Measurements from ENCODE around the gene GEMIN8. TPM values are rescaled to one million over a fixed set of nuclear protein-coding genes. Genes with fewer than 3 reads are reported as not detected.

GEMIN8 gene
- polyA plus RNA-seq, 1 donor from 2014 or later: 26.1 TPM

DNA sequence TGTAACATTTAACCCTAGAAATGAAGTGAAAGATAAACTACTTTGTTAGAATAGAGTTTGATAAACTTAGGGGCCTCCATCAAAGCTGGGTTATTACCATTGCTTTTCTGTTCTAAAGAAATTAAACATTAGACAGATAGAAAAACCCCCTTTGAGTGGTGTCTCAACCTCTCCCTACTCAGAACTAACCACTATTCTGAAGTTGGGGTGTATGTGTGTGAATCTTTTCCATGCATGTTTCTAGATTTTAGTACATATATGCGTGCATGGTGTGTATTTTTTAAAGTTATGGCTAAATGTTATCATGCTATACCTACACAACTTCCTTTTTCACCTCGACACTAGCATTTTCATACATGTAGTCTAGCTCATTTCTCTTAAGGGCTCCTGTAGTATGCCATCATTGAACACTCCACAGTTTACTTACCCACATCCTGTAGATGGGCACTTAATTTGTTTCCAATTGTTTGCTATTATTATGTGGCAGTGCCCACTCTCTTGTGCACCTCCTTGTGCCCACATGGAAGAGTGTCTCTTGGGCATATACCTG is 25.7 kb downstream of the GEMIN8 start:
- H3K9me3 ChIP-seq (ENCODE audit: low read length): no peaks in the 10 kb centered on the region
- TF ChIP-seq, protein P1, sequence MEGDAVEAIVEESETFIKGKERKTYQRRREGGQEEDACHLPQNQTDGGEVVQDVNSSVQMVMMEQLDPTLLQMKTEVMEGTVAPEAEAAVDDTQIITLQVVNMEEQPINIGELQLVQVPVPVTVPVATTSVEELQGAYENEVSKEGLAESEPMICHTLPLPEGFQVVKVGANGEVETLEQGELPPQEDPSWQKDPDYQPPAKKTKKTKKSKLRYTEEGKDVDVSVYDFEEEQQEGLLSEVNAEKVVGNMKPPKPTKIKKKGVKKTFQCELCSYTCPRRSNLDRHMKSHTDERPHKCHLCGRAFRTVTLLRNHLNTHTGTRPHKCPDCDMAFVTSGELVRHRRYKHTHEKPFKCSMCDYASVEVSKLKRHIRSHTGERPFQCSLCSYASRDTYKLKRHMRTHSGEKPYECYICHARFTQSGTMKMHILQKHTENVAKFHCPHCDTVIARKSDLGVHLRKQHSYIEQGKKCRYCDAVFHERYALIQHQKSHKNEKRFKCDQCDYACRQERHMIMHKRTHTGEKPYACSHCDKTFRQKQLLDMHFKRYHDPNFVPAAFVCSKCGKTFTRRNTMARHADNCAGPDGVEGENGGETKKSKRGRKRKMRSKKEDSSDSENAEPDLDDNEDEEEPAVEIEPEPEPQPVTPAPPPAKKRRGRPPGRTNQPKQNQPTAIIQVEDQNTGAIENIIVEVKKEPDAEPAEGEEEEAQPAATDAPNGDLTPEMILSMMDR (IDR thresholded peaks at IDR 0.05; ENCODE audit: poor library complexity, severe bottlenecking): no peak
- no peak overlapping the region for H2AFZ ChIP-seq (ENCODE audit: low read depth, low read length)
- H3F3A ChIP-seq (ENCODE audit: insufficient read depth, low read length, poor library complexity, severe bottlenecking): no peaks in the 10 kb centered on the region
- no peaks in the 10 kb centered on the region for H3K27me3 ChIP-seq (ENCODE audit: insufficient read depth, low read depth, low read length)
- H3K27ac ChIP-seq (ENCODE audit: low read length): no peak overlapping the region
- no peaks in the 10 kb centered on the region for H3K36me3 ChIP-seq (ENCODE audit: insufficient read depth, low read length)
- no peak overlapping the region for H3K4me2 ChIP-seq (ENCODE audit: low read length)
- no peak overlapping the region for H3K4me3 ChIP-seq (ENCODE audit: low read length)
- H3K9ac ChIP-seq (ENCODE audit: low read length): no peak overlapping the region
- H4K20me1 ChIP-seq (ENCODE audit: insufficient read depth): no peaks in the 10 kb centered on the region
- H3K9me2 ChIP-seq (ENCODE audit: insufficient read depth, low read length): no peaks in the 10 kb centered on the region
- no peaks in the 10 kb centered on the region for H3K79me2 ChIP-seq (replicated peaks; ENCODE audit: insufficient read depth, low read length)

DNA sequence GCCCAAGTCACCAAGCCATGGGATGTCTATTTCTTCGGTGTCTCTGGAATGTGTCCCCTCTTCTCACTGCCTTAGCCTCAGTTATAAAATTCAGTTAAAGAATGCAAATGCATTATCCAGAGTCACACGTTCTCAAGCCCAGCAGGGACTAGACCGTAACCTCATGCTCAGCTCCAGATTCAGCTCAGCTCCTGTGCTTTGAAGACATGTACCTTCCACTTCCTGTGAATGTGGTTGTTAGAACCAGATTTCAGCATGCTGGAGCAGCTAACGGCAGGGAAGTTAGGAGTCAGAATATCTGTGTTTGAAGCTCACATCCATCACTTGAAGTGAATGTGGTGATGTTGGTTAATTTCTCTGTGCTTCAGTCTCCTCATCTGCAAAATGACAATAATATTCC is 26.7 kb downstream of the GEMIN8 start:
- H2AFZ ChIP-seq (ENCODE audit: low read depth, low read length): no peak overlapping the region
- no peak overlapping the region for H3K9ac ChIP-seq (ENCODE audit: low read length)
- no peaks in the 10 kb centered on the region for H4K20me1 ChIP-seq (ENCODE audit: insufficient read depth)
- H3F3A ChIP-seq (ENCODE audit: insufficient read depth, low read length, poor library complexity, severe bottlenecking): no peaks in the 10 kb centered on the region
- no peak overlapping the region for H3K4me3 ChIP-seq (ENCODE audit: low read length)
- H3K27ac ChIP-seq (ENCODE audit: low read length): no peak overlapping the region
- TF ChIP-seq TAF1 (IDR thresholded peaks at IDR 0.05; ENCODE audit: low read depth): no peak
- TF ChIP-seq, protein P1 (IDR thresholded peaks at IDR 0.05; ENCODE audit: poor library complexity, severe bottlenecking): no peak
- no peak for TF ChIP-seq MXI1 (conservative IDR thresholded peaks at IDR 0.05; ENCODE audit: poor library complexity, severe bottlenecking)
- no peak for TF ChIP-seq RAD21 (conservative IDR thresholded peaks at IDR 0.05)
- no peak for TF ChIP-seq POLR2AphosphoS5 (IDR thresholded peaks at IDR 0.05)
- no peak for TF ChIP-seq EZH2 (IDR thresholded peaks at IDR 0.05; ENCODE audit: borderline replicate concordance, insufficient read depth, low read length, poor library complexity, severe bottlenecking)
- TF ChIP-seq, protein P2, sequence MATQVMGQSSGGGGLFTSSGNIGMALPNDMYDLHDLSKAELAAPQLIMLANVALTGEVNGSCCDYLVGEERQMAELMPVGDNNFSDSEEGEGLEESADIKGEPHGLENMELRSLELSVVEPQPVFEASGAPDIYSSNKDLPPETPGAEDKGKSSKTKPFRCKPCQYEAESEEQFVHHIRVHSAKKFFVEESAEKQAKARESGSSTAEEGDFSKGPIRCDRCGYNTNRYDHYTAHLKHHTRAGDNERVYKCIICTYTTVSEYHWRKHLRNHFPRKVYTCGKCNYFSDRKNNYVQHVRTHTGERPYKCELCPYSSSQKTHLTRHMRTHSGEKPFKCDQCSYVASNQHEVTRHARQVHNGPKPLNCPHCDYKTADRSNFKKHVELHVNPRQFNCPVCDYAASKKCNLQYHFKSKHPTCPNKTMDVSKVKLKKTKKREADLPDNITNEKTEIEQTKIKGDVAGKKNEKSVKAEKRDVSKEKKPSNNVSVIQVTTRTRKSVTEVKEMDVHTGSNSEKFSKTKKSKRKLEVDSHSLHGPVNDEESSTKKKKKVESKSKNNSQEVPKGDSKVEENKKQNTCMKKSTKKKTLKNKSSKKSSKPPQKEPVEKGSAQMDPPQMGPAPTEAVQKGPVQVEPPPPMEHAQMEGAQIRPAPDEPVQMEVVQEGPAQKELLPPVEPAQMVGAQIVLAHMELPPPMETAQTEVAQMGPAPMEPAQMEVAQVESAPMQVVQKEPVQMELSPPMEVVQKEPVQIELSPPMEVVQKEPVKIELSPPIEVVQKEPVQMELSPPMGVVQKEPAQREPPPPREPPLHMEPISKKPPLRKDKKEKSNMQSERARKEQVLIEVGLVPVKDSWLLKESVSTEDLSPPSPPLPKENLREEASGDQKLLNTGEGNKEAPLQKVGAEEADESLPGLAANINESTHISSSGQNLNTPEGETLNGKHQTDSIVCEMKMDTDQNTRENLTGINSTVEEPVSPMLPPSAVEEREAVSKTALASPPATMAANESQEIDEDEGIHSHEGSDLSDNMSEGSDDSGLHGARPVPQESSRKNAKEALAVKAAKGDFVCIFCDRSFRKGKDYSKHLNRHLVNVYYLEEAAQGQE (IDR thresholded peaks at IDR 0.05; ENCODE audit: borderline replicate concordance): no peak
- TF ChIP-seq SMC3 (conservative IDR thresholded peaks at IDR 0.05; ENCODE audit: poor library complexity): no peak
- TF ChIP-seq EP300 (conservative IDR thresholded peaks at IDR 0.05; ENCODE audit: poor library complexity, severe bottlenecking): no peak
- no peaks in the 10 kb centered on the region for H3K9me3 ChIP-seq (ENCODE audit: low read length)
- H3K36me3 ChIP-seq (ENCODE audit: insufficient read depth, low read length): no peaks in the 10 kb centered on the region
- H3K4me2 ChIP-seq (ENCODE audit: low read length): no peak overlapping the region
- H3K79me2 ChIP-seq (replicated peaks; ENCODE audit: insufficient read depth, low read length): no peaks in the 10 kb centered on the region
- no peaks in the 10 kb centered on the region for H3K27me3 ChIP-seq (ENCODE audit: insufficient read depth, low read depth, low read length)
- no peaks in the 10 kb centered on the region for H3K9me2 ChIP-seq (ENCODE audit: insufficient read depth, low read length)
